ENCODE measurements around the gene NFATC1. TPM values are rescaled to one million over a fixed set of nuclear protein-coding genes. Genes with fewer than 3 reads are reported as not detected.

Gene NFATC1
- total and polyA plus RNA-seq, 2 donors (not counting 1 experiment from before 2014, with no cell fraction given) = 0.92 to 4.3 TPM

DNA sequence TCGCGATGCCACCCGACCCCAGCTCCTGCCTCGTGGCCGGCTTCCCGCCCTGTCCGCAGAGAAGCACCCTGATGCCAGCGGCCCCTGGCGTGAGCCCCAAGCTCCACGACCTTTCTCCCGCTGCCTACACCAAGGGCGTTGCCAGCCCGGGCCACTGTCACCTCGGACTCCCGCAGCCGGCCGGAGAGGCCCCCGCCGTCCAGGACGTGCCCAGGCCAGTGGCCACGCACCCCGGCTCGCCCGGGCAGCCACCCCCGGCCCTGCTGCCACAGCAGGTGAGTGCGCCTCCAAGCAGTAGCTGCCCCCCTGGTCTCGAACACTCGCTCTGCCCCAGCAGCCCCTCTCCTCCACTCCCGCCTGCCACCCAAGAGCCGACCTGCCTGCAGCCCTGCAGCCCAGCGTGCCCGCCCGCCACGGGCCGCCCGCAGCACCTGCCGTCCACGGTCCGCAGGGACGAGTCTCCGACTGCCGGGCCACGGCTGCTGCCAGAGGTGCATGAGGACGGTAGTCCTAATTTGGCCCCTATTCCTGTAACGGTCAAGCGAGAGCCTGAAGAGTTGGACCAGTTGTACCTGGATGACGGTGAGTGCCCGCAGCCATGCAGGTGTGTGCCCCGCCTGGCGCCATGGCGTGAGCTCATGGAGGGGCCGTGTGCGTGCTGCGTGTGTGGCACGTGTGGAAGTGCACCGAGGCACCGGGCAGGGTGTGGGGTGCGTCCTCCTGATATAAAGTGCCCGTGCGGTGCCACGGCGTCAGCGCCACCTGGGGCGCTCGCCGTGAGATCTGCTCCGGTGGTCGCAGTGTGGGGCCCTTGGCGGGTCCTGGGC is 90.8 kb downstream of the NFATC1 start:
- Histone ChIP-seq H3K27ac (ENCODE audit: insufficient read depth, low read length) (no peak overlapping the region), H3K27me3 (ENCODE audit: control insufficient read depth, insufficient read depth, low read length) (no peaks in the 10 kb centered on the region), H3K79me2 (ENCODE audit: control insufficient read depth, insufficient read depth, low read length) (no peaks in the 10 kb centered on the region), H3K4me1 (ENCODE audit: control insufficient read depth, extremely low read depth, insufficient read depth, low read length) (peaks cover 9% of the 10 kb centered on the region), H3K4me3 (replicated peaks in 1 of 4; ENCODE audit: control extremely low read depth in 1 of 4, insufficient read depth in 1 of 4, low read depth in 3 of 4, low read length in 4 of 4) (no peak overlapping the region), H3K9ac (ENCODE audit: insufficient read depth, low read length) (no peak overlapping the region), H4K20me1 (ENCODE audit: control insufficient read depth, extremely low read depth, insufficient read depth, low read length) (no peaks in the 10 kb centered on the region), H3K36me3 (ENCODE audit: control insufficient read depth, insufficient read depth, low read length) (no peaks in the 10 kb centered on the region), H2AFZ (ENCODE audit: low read length) (no peak overlapping the region), H3K9me3 (ENCODE audit: control insufficient read depth, insufficient read depth, low read depth, low read length) (no peaks in the 10 kb centered on the region), H3K4me2 (ENCODE audit: extremely low read depth, insufficient read depth, low read length) (no peak overlapping the region)
- DNase-seq (ENCODE audit: low read depth in 2 of 2) = no peak
- no peak for TF ChIP-seq EZH2 (IDR thresholded peaks at IDR 0.05; ENCODE audit: low read length, missing control alignments)
- TF ChIP-seq, protein P1, sequence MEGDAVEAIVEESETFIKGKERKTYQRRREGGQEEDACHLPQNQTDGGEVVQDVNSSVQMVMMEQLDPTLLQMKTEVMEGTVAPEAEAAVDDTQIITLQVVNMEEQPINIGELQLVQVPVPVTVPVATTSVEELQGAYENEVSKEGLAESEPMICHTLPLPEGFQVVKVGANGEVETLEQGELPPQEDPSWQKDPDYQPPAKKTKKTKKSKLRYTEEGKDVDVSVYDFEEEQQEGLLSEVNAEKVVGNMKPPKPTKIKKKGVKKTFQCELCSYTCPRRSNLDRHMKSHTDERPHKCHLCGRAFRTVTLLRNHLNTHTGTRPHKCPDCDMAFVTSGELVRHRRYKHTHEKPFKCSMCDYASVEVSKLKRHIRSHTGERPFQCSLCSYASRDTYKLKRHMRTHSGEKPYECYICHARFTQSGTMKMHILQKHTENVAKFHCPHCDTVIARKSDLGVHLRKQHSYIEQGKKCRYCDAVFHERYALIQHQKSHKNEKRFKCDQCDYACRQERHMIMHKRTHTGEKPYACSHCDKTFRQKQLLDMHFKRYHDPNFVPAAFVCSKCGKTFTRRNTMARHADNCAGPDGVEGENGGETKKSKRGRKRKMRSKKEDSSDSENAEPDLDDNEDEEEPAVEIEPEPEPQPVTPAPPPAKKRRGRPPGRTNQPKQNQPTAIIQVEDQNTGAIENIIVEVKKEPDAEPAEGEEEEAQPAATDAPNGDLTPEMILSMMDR (conservative IDR thresholded peaks at IDR 0.05 in 1 of 2, IDR thresholded peaks at IDR 0.05 in 1 of 2; ENCODE audit: low read depth in 1 of 2, low read length in 2 of 2) = no peak

DNA sequence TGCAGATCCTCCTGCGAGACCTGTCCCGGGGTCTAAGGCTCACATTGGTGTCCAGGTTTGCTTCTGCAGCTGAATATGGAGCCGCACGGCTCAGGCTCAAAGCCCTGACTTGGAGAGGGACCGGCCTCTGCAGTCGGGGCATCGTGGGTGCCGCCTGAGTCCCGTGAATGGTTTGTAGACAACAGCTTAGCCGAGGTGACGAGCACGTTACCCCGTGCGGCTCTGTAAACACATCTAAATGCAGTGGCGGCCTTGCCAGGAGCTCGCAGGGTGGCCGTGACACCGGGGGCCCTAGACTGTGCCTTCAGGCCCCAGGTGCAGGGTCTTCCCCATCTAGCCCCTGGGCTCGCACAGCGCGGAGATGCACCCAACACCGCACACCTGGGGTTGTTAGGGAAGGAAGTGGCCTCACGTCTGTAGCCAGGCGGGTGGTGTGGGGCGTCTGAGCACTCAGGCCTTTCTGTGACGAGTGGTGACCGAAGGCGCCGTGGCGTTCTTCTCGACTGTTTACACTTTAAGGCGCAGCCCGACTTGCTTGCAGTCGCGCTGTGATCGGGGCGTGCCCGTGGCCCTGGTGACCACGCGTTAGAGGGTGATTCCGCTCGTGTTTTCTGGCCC is 91.6 kb downstream of the NFATC1 start:
- no peak overlapping the region for H3K9ac ChIP-seq (ENCODE audit: insufficient read depth, low read length)
- no peaks in the 10 kb centered on the region for H3K27me3 ChIP-seq (ENCODE audit: control insufficient read depth, insufficient read depth, low read length)
- H4K20me1 ChIP-seq (ENCODE audit: control insufficient read depth, extremely low read depth, insufficient read depth, low read length) = no peaks in the 10 kb centered on the region
- H3K9me3 ChIP-seq (ENCODE audit: control insufficient read depth, insufficient read depth, low read depth, low read length) = no peaks in the 10 kb centered on the region
- no peak for DNase-seq (ENCODE audit: low read depth in 2 of 2)
- no peak overlapping the region for H3K4me2 ChIP-seq (ENCODE audit: extremely low read depth, insufficient read depth, low read length)
- no peak overlapping the region for H2AFZ ChIP-seq (ENCODE audit: low read length)
- no peak overlapping the region for H3K27ac ChIP-seq (ENCODE audit: insufficient read depth, low read length)
- H3K36me3 ChIP-seq (ENCODE audit: control insufficient read depth, insufficient read depth, low read length) = no peaks in the 10 kb centered on the region
- no peaks in the 10 kb centered on the region for H3K79me2 ChIP-seq (ENCODE audit: control insufficient read depth, insufficient read depth, low read length)
- TF ChIP-seq, protein P1 (conservative IDR thresholded peaks at IDR 0.05 in 1 of 2, IDR thresholded peaks at IDR 0.05 in 1 of 2; ENCODE audit: low read depth in 1 of 2, low read length in 2 of 2) = no peak
- TF ChIP-seq EZH2 (IDR thresholded peaks at IDR 0.05; ENCODE audit: low read length, missing control alignments) = no peak
- no peak overlapping the region for H3K4me3 ChIP-seq (replicated peaks in 1 of 4; ENCODE audit: control extremely low read depth in 1 of 4, insufficient read depth in 1 of 4, low read depth in 3 of 4, low read length in 4 of 4)
- peaks cover 9% of the 10 kb centered on the region for H3K4me1 ChIP-seq (ENCODE audit: control insufficient read depth, extremely low read depth, insufficient read depth, low read length)

DNA sequence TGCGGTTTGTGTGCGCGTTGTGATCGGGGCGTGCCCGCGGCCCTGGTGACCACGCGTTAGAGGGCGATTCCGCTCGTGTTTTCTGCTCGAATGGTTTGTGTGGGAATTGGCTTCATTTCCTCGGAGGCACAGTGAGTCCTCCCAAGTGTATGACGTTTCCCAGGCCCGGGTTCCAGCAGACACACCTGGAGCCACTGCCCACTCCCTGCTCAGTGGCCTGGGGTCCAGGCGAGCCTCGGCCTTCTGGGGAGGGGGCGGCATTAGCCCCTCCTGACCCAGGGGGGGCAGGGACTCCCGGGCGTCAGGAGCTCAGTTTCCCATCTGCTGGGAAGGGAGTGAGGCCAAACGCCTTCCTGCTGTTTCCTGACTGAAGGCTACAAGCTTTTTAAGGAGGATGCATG is 92.1 kb downstream of the NFATC1 start:
- no peak for TF ChIP-seq EZH2 (IDR thresholded peaks at IDR 0.05; ENCODE audit: low read length, missing control alignments)
- TF ChIP-seq, protein P1 (conservative IDR thresholded peaks at IDR 0.05 in 1 of 2, IDR thresholded peaks at IDR 0.05 in 1 of 2; ENCODE audit: low read depth in 1 of 2, low read length in 2 of 2) = no peak
- no peak overlapping the region for H3K4me2 ChIP-seq (ENCODE audit: extremely low read depth, insufficient read depth, low read length)
- no peaks in the 10 kb centered on the region for H3K27me3 ChIP-seq (ENCODE audit: control insufficient read depth, insufficient read depth, low read length)
- no peak overlapping the region for H3K9ac ChIP-seq (ENCODE audit: insufficient read depth, low read length)
- H3K4me1 ChIP-seq (ENCODE audit: control insufficient read depth, extremely low read depth, insufficient read depth, low read length) = peaks cover 9% of the 10 kb centered on the region
- H2AFZ ChIP-seq (ENCODE audit: low read length) = no peak overlapping the region
- no peak for DNase-seq (ENCODE audit: low read depth in 2 of 2)
- H4K20me1 ChIP-seq (ENCODE audit: control insufficient read depth, extremely low read depth, insufficient read depth, low read length) = no peaks in the 10 kb centered on the region
- no peaks in the 10 kb centered on the region for H3K79me2 ChIP-seq (ENCODE audit: control insufficient read depth, insufficient read depth, low read length)
- no peak overlapping the region for H3K4me3 ChIP-seq (replicated peaks in 1 of 4; ENCODE audit: control extremely low read depth in 1 of 4, insufficient read depth in 1 of 4, low read depth in 3 of 4, low read length in 4 of 4)
- no peaks in the 10 kb centered on the region for H3K36me3 ChIP-seq (ENCODE audit: control insufficient read depth, insufficient read depth, low read length)
- H3K9me3 ChIP-seq (ENCODE audit: control insufficient read depth, insufficient read depth, low read depth, low read length) = no peaks in the 10 kb centered on the region
- no peak overlapping the region for H3K27ac ChIP-seq (ENCODE audit: insufficient read depth, low read length)
